GM21515 (cell line): ENCODE results near the gene PIR.

Experiments
- ATAC-seq: cut with Tn5 transposase; IDR thresholded peaks from one replicate; pipeline ENCODE4 v1.9.1; 2021; ENCODE audit not compliant: unreplicated experiment

Gene PIR

GRCh38 chrX:15418707-15419181, 74.4 kb downstream of the PIR start:
- ATAC-seq: no peak

GRCh38 chrX:15418041-15418706, 75.0 kb downstream of the PIR start:
- no peak for ATAC-seq

DNA sequence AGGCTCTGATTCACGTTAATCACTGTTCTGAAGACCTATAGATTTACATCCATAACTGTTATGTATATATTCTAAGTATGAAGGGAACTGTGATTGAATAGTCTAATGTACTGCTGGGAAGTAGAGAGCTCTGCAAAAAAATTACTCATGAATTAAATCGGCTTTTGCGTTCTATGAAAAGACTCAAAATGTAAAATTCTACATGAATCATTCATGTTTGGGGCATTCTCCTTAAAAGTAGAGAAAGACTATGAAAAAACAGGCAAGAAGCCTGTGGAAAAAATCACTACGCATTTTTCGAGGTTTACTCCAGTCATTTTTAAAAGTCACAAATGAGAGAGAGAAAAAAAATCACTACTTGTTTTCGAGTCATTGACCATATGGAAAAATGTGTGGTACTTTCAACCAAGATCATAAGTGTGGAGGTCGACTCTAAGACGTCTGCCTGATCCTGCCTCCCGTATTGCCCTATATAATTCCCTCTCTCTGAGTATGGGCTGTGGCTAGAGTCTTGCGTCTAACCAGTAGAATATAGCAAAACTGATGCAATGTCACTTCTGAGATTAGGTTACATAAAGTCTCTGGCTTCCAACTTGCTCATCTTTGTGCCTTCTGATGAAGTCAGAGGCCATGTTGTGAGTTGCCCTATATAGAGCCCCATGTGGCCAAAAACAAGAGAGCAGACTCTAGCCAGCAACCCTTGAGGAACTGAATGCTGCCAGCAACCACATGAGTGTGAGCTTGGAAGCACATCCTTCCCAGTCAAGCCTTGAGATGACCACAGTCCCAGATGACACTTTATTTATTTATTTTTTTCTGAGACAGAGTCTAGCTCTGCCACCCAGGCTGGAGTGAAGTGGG, 76.8 kb downstream of the PIR start:
- ATAC-seq: no peak

GRCh38 chrX:15413101-15413500, 80.0 kb downstream of the PIR start:
- no peak for ATAC-seq

DNA sequence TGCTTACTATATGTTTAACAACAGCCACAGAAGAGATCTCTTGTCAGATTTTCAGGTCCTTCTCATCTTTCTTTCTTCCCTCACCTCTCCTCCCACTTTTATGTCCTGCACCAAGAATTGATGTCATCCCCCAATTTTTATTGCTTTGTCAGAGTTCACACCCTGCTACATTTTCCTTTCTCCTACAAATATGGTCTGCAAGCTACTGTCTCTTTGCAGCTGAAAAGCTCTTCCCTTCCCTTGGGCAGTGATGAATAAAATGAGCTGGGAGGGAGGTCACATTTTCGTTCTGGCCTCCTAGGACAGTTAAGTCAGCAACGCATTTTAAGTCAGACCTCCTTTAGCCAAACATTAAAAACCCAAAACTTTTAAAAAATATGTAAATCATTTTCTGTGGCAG, 82.2 kb downstream of the PIR start:
- ATAC-seq: no peak

DNA sequence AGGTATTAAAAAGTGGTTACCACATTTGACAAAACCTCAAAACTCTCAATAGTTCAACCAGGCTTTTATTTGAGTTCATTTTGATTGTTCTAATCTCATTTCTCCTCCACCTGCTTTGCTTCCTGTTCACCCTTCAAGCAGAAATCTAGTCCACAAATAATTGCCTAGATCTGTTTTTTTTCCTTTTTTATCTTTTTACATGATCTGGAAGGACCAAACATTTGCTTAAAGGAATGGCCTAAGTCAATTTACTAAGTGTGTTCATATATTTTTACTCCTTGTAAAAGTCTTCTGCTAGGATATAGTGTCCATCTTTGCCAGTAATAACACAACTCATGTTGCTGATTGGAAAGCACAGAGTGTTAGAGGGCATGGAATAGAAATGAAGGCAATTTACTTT, 82.7 kb downstream of the PIR start:
- no peak for ATAC-seq

- no peak for ATAC-seq
Measured at GRCh38 chrX:15405846-15406245, 87.3 kb downstream of the PIR start.

DNA sequence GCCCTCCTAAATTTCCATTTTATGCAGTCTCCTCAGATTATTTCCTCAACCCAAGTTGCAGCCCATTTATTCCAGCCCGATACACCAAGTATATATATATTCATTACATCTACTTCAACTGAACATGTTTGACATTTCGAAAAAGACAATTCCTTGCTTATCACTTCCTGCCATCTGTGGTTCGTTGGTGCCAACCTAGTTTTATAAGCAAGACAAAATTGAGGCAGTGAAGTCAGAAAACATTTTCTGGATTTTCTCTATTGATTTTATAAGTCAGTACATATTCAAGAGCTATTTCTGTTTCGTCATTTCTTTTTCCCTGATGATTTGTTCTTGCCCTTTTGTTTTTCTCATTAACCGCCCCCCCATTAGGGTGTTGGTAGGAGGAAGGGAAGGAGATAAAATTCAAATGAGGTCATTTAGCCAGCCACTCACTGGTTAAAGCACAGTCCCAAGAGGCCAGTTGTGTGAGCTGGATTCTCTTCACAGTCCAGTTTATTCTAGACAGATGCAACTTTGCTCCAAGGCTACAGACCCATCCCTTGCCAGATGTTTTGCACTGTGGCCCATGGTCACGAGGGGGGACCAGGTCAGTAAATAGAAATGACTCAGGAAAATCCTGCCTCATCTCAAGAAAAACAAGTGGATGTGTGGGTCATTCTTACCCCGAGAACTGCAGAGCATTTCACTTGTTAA, 88.6 kb downstream of the PIR start:
- no peak for ATAC-seq

- ATAC-seq: no peak
Measured at GRCh38 chrX:15401378-15401777, 91.8 kb downstream of the PIR start.

GRCh38 chrX:15399962-15400391, 93.2 kb downstream of the PIR start:
- ATAC-seq: no peak

DNA sequence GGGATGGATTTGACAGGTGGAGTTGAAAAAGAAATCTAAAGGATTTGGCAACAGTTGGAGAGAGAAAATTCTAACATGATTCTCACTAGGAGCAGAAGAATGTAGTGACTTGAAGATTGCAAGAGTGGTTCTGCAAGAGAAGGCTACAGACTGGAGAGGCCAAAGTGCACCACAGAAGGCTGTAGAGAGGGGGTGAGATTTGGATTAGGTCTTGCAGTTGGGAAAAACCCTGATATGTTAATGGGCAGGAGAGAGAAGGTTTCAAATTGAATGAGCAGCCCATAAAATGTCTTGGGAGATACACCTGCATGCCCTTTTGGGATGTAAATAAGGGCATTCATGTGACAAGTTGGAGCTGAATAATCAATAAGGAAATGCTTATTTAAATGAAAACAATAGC, 94.3 kb downstream of the PIR start:
- no peak for ATAC-seq

- no peak for ATAC-seq
Measured at GRCh38 chrX:15395789-15396188, 97.3 kb downstream of the PIR start.

GRCh38 chrX:15391850-15392249, 101.3 kb downstream of the PIR start:
- ATAC-seq: no peak

GRCh38 chrX:15384304-15384703, 108.8 kb downstream of the PIR start, which contains the start of gene VEGFD:
VEGFD (minus strand) TSS chrX:15384413; CDS start chrX:15383946, 467 bp downstream.
- ATAC-seq: no peak

DNA sequence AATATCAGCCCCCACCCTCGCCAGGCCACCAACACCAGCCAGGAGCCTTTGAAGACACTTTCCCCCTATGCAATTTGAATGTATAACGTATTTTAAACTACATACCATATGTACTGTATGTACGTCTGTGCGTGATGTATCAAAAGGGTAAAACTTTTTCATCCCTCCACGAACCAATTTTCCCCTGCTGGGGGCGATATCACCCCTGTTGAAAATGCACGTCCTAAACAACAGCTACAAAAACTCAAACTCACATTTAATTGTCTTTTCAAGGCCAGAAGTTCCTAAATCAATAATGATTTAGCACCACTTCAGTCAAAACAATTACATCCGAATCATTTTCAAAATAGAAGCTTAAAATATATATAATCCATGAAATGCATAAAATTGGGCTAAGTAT, 110.3 kb downstream of the PIR start:
- no peak for ATAC-seq

DNA sequence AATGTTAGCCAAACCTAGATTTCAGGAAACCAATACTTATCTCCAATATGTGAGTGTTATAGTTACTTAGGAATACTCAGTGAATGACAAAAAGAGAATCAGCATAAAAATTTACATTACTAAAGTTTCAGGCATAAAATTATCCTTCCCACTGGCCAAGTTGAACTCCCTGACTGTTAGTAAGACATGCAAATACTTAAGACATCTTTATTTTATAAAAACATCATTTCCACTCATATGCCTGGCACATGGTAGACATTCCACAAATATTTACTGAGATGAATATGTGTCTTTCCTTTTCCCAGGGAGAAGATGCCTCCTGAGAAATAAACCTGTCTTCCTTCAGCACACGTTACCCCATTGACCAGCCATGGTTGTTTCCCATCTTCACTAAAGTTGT, 116.2 kb downstream of the PIR start:
- no peak for ATAC-seq

- no peak for ATAC-seq
Measured at GRCh38 chrX:15373976-15374375, 119.2 kb downstream of the PIR start.

DNA sequence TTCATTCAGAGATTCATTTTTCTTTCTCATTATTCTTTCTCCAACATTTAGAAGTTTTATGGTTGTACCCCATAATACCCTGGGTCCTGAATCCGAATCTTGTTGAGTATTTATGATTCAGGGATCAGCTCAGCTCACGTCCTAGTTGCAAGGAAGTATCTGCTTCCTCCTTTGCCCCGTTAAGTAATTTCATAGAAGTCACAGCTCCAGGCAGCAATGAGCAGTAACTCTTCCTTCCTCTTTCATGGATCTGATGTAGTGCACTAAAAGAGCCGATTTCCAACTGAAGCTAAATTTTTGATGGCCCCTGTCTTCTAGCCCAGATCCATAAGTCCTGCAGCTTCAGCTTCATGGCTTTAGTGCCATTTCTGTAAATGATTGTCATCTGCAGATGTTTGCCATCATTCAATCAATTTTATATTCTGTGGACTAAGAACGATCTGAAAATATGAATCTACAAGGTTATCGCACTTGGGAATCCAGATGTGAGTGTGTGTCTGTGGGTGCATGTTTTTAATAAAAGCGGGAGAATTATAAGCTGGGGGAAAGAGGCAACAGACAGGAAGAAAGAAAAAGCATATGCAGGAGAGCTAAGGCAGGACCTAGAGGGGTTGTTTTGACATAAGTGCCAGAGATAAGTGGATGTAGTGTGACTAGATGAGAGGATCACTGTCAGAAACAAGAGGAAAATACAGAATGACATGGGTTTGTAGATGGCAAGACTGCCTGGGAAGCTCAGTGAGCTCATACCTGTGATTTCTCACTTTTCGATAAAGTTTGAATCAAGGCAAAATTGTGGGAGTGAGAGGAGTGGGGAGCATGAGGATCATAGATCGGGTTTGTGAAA, 126.4 kb downstream of the PIR start:
- no peak for ATAC-seq

DNA sequence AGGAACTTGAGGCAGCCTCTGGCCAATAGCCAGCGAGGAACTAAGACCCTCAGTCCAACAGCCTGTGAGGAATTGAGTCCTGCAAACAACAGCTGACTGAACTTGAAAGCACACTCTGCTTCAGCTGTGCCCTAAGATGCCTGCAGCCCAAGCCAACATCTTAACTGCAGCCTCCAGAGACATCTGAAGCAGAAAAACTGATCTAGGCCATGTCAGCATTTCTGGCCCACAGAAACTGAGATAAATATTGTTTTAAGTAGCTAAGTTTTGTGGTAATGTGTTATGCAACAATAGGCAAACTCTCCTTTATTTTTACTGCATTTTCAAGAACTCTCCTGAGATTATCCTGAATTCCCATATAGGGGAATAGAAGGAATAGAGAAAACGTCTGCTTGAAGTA, 133.4 kb downstream of the PIR start:
- no peak for ATAC-seq

DNA sequence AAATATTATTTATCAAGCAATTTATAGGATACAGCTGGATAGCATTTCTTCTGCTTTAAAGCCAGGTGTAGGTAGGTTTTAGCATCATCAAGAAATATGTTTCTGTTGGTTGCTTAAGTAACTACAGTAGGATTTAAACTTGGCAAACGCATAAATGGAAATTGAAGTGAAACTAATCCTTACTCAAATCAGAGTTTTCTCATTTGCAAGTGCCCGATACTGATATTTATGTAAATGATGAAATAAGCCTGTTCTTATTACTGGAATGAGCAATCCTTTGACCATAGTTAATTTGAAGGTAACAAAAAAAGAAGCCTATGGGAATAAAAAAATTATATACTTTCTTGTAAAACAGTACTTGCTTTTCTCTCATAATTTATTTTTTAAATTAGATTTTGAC, 134.6 kb downstream of the PIR start:
- ATAC-seq: no peak

DNA sequence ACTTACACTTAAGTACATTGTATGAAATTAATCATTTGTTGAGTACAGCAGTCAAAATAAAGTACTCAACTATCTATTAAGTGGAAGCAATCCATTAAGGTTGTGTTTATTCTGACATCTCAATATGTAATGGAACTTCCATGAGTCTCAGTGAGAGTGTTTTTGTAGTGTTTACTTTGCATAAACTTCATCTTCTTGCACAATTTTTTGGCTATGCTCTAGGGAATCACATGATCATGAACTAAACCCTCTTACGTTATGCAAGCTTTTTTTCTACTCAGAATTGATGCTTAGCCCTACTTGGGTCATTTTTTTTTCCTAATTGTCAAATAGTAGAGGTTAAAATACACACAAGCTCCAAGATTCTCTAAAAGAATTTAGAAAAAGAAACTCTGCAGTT, 136.7 kb downstream of the PIR start:
- ATAC-seq: no peak
